Pancreas (tissue), 10 donors: ENCODE results near the gene NMB. TPM values are rescaled to one million over a fixed set of nuclear protein-coding genes. Genes with fewer than 3 reads are reported as not detected.
"Not testable (repeated sequence)": the region's sequence is repeated elsewhere in the genome, so short reads cannot be mapped to it uniquely, and the experiment has no call there.

Experiments used
- ATAC-seq, 4 donors: fragments of 200-7000 bp; cut with Tn5 transposase; one replicate each; pipeline versions ENCODE4 v1.8.0 to v1.9.1; 2020; ENCODE audit warnings: mild to moderate bottlenecking in 4 of 4, moderate library complexity in 4 of 4
- DNase-seq, 6 donors: peaks; one replicate each; pipeline ENCODE4 v3.0.0-alpha.2; 2020
- FAIRE-seq: peaks from 2 replicates; lab custom pipeline; 2012; peaks lifted over from hg19 to GRCh38; lab: Jason Lieb, UNC
- H3K27ac ChIP-seq, 4 donors: fragments of 200-600 bp; sonication (generic); 1 replicate in 3 of 4; 2 replicates in 1 of 4; pipeline versions ENCODE4 v1.5.0 to v1.8.0; 2020
- H3K27me3 ChIP-seq, 4 donors: fragments of 200-600 bp; one replicate each; pipeline ENCODE4 v1.8.0; 2021
- H3K36me3 ChIP-seq, 3 donors: fragments of 200-600 bp; sonication (generic) in 1 of 3; one replicate each; pipeline versions ENCODE4 v1.5.0 to v1.8.0; 2020 to 2021
- H3K4me1 ChIP-seq, 3 donors: fragments of 200-600 bp; one replicate each; pipeline ENCODE4 v1.8.0; 2021
- H3K4me3 ChIP-seq, 4 donors: fragments of 200-600 bp; sonication (generic) in 2 of 4; one replicate each; pipeline versions ENCODE4 v1.5.0 to v1.8.0; 2020 to 2021
- H3K9me3 ChIP-seq, 4 donors: fragments of 200-600 bp; one replicate each; pipeline ENCODE4 v1.8.0; 2021
- CTCF ChIP-seq, 4 donors: fragments of 200-600 bp; sonication (generic) in 3 of 4; IDR thresholded peaks; one replicate each; pipeline versions ENCODE4 v1.5.0 to v1.8.0; 2021; ENCODE audit warnings: antibody characterized with exemption in 4 of 4
- WGBS, 2 donors: extraction: QIAGEN DNeasy Blood & Tissue Kit; methylation state at CpG; one replicate each; pipeline ENCODE4 v1.1.7; 2013; 5-methylcytosine and 5-hydroxymethylcytosine counted together
- intact Hi-C, 3 donors: fragments of 100-400 bp; cut with DNase I; formaldehyde crosslinking; loops; one replicate each; pipeline versions ENCODE4 v1.11.1 to v1.14.2; 2022
- polyA plus RNA-seq, 2 donors: library from polyadenylated mRNA; stranded (reverse); fragments of 200-250 nt; gene quantifications; one replicate each; pipeline ENCODE4 v1.2.3, GENCODE V29; 2013
- total RNA-seq, 6 donors: library from RNA; stranded (reverse); fragmentation: NEBNext Ultra II Directional in 4 of 6; extraction: Animal tissue kit (Norgen Biotek cat#: 25700) in 4 of 6; gene quantifications; one replicate each; pipeline versions ENCODE4 v1.2.1 to v1.2.4, GENCODE V29; 2021 to 2023
- donor health status: healthy with polysubstance abuse.
- donor health status: DM: no; HTN: no; CAD: no; lungs with moderate emphysema.
- donor health status: DM: no; HTN: no; CAD: no.
- donor health status: control.
- donor health status: control.
- donor health status: Bipolar disorder and iron deficiency.
- donor health status: DM: yes; HTN: yes; CAD: no.
- donor health status: DM: no; HTN: no; CAD: no.
- donor health status: DM: no; HTN: no; CAD: no.
- donor health status: DM: yes; HTN: yes; CAD: no.

Gene NMB
- total and polyA plus RNA-seq, 8 donors = 2.9 to 8.3 (median 4.2) TPM

GRCh38 chr15:84697236-84697990, 39.4 kb upstream of the NMB start:
- H3K4me3 ChIP-seq = no peak overlapping the region
- 0 to 5% methylated on average over 1 of the region's 1 CpG for WGBS, 2 donors
- FAIRE-seq (no peak), DNase-seq (no peak), ATAC-seq (no peak)
- no peaks in the 10 kb centered on the region for H3K27me3 ChIP-seq
- no peak for TF ChIP-seq CTCF (IDR thresholded peaks at IDR 0.05)
- no peaks in the 10 kb centered on the region for H3K9me3 ChIP-seq
- H3K4me1 ChIP-seq = peaks cover 0 to 18% (median 11%) of the 10 kb centered on the region in 3 donors
- H3K27ac ChIP-seq = no peak overlapping the region
- no peaks in the 10 kb centered on the region for H3K36me3 ChIP-seq
- intact Hi-C loops = no loop called here

GRCh38 chr15:84696757-84697156, 38.8 kb upstream of the NMB start:
- FAIRE-seq (no peak), ATAC-seq (no peak), DNase-seq (no peak)
- no peaks in the 10 kb centered on the region for H3K36me3 ChIP-seq
- H3K4me3 ChIP-seq = no peak overlapping the region
- peaks cover 0 to 17% (median 11%) of the 10 kb centered on the region in 3 donors for H3K4me1 ChIP-seq
- no peaks in the 10 kb centered on the region for H3K27me3 ChIP-seq
- TF ChIP-seq CTCF (IDR thresholded peaks at IDR 0.05) = no peak
- intact Hi-C loops = no loop called here
- no peak overlapping the region for H3K27ac ChIP-seq
- no peaks in the 10 kb centered on the region for H3K9me3 ChIP-seq
- 79 to 80% methylated on average over 4 of the region's 4 CpGs for WGBS, 2 donors

GRCh38 chr15:84690342-84690741, 32.3 kb upstream of the NMB start:
- no peak for ATAC-seq
- WGBS, 2 donors = 95 to 96% methylated on average over 8 of the region's 8 CpGs
- no peaks in the 10 kb centered on the region for H3K9me3 ChIP-seq
- no peak for DNase-seq
- FAIRE-seq = no peak
- intact Hi-C loops = no loop called here
- H3K36me3 ChIP-seq = peaks cover 0 to 10% (median 0%) of the 10 kb centered on the region in 3 donors
- TF ChIP-seq CTCF (IDR thresholded peaks at IDR 0.05) = no peak
- no peaks in the 10 kb centered on the region for H3K27me3 ChIP-seq
- H3K4me3 ChIP-seq = no peak overlapping the region
- H3K4me1 ChIP-seq = no peaks in the 10 kb centered on the region
- H3K27ac ChIP-seq = no peak overlapping the region

GRCh38 chr15:84689858-84690257, 31.9 kb upstream of the NMB start:
- TF ChIP-seq CTCF (IDR thresholded peaks at IDR 0.05) = no peak
- Histone ChIP-seq H3K9me3 (no peaks in the 10 kb centered on the region), H3K4me1 (no peaks in the 10 kb centered on the region), H3K27ac (no peak overlapping the region), H3K36me3 (peaks cover 0 to 10% (median 0%) of the 10 kb centered on the region in 3 donors), H3K27me3 (no peaks in the 10 kb centered on the region), H3K4me3 (no peak overlapping the region)
- ATAC-seq (no peak), FAIRE-seq (no peak), DNase-seq (no peak)
- intact Hi-C loops = no loop called here
- 90 to 93% methylated on average over 4 of the region's 4 CpGs for WGBS, 2 donors

GRCh38 chr15:84686446-84686845, 28.4 kb upstream of the NMB start:
- FAIRE-seq, intact Hi-C loops, H3K4me1 ChIP-seq: not testable (repeated sequence)

More at GRCh38 chr15:84686446-84686845, 28.4 kb upstream of the NMB start:
- not testable (repeated sequence) for H3K9me3 ChIP-seq, H3K27ac ChIP-seq, H3K4me3 ChIP-seq, DNase-seq, ATAC-seq, H3K27me3 ChIP-seq
- peaks cover 0 to 10% (median 0%) of the 10 kb centered on the region in 3 donors for H3K36me3 ChIP-seq
- WGBS, 2 donors = 90 to 91% methylated on average over 7 of the region's 7 CpGs
